GM11168 (cell line): Measurements from ENCODE around the gene RPN2.

ENCODE experiments used
- in situ Hi-C: fragments of 300-500 bp; cut with MboI; formaldehyde crosslinking; loops from one replicate; pipeline ENCODE4 v1.12.0; 2022; ENCODE audit warnings: low sequenced_read_pairs; ENCODE audit not compliant: unreplicated experiment

Gene RPN2

DNA sequence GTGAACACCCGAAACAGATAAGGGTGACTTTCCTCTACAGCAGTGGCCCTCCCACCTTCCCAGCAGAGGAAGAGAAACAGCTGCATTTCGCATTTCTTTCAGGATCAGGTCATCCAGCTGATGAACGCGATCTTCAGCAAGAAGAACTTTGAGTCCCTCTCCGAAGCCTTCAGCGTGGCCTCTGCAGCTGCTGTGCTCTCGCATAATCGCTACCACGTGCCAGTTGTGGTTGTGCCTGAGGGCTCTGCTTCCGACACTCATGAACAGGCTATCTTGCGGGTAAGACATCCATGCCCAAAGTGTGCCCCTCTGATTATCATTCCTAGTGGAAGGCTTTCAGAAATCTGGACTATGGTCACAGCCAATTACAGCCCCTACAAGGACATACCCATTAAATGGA is 28.0 kb downstream of the RPN2 start:
- in situ Hi-C loops: no loop called here

DNA sequence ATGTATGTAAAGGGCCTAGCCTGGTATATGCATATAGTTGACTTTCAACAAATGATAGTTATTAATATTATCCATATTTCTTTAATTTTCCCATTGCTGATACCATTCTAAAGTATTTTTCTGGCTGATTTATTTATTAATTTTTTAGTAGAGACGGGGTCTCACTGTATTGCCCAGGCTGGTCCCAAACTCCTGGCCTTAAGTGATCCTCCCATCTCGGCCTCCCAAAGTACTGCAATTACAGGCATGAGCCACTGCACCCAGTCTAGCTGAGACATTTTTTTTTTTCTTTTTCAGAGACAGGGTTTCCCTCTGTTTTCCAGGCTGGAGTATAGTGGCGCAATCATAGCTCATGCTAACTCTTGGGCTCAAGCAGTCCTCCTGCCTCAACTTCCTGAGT is 30.1 kb downstream of the RPN2 start:
- in situ Hi-C loops: no loop called here

DNA sequence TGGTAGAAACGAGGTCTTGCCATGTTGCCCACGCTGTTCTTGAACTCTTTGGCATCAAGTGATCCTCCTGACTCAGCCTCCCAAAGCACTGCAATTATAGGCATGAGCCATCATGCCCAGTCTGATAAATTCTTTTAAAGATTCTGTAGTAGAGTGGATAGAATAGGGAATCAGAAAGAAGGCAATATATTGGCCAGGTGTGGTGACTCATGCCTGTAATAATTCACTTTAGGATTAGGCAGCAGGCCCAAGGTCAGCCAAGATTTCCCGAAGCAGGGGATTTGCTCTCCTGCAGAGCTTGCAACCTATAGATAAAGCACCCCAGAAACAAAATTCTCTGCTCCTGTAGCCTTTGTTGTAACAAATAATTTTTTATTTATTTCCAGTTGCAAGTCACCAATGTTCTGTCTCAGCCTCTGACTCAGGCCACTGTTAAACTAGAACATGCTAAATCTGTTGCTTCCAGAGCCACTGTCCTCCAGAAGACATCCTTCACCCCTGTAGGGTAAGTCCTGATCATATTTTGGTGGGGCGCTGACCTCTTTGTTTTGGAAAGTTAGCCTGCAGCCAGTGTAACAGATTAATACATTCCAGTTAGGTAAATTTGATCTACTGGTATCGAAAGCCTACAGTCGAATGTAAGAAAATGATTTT is 30.7 kb downstream of the RPN2 start:
- in situ Hi-C loops: no loop called here

DNA sequence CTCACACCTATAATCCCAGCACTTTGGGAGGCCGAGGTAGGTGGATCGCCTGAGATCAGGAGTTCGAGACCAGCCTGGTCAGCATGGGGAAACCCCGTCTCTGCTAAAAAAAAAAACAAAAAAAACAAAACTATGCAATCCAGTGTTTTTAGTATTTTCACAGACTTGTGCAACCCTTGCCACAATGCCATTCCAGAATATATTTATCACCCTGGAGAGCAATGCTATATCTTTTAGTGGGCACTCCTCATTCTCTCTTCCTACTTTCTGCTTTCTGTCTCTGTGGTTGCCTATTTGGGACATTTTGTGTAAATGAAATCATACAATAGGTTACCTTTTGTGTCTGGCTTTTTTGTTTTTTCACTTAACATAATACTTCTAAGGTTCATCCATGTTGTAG is 39.3 kb downstream of the RPN2 start:
- in situ Hi-C loops: no loop called here

DNA sequence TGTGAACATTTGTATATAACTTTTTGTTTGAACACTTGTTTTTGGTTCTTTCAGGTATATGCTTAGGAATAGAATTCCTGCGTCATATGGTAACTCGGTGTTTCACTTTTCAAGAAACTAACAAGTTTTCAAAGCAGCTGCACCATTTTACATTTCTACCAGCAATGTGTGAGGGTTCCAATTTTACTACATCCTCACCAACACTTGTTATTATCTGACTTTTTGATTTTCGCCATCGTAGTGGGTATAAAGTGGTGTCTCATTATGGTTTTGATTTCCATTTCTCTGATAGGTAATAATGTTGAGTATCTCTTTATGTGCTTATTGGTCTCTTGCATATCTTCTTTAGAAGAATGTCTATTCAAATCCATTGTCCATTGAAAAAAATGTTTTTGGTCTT is 39.8 kb downstream of the RPN2 start:
- in situ Hi-C loops: no loop called here

GRCh38 chr20:37219751-37220668 is 40.9 kb downstream of the RPN2 start:
- in situ Hi-C loops: no loop called here

GRCh38 chr20:37220731-37221130 is 41.6 kb downstream of the RPN2 start:
- in situ Hi-C loops: no loop called here

DNA sequence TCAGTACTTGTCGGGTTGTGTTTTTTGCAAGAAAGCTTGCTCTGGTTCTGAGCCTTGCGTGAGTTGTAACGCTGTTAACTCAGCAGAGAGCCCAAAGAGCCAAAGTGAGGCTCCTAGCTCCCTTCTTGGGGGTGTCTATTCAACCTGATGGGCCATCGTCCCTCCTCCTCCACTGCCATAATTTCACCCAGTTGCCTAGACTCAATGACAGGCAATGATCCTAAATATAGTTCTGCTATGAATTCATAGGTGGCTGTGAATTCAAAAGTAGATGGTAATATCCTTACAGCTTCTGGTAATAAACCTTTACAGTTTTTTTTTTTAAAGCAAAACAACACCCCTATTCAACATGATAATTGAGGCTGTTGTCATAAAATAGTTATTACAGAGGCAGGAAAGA is 43.0 kb downstream of the RPN2 start:
- in situ Hi-C loops: no loop called here

- in situ Hi-C loops: no loop called here
Observed at GRCh38 chr20:37223053-37223452, 43.9 kb downstream of the RPN2 start.

- in situ Hi-C loops: no loop called here
Observed at GRCh38 chr20:37225146-37225545, 46.0 kb downstream of the RPN2 start.

DNA sequence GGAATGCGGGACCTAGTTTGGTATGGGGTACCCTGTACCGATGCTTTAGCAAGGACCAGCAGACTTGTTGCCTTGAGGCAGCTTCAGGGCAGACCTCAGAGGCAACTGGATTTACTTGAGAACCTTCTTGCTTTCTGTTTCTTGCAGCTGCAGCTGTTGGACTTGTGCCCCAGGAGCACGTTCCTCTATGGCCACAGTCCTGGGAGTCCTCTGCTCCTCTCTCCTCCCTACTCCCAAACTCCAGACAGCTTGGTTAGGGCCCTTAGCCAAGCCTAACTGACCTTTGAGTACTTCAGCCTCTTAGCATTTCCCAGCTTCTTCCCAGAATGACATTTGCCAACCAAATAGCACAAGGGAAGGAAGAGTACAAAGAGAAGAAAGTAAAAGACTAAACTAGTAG is 47.8 kb downstream of the RPN2 start:
- in situ Hi-C loops: no loop called here

DNA sequence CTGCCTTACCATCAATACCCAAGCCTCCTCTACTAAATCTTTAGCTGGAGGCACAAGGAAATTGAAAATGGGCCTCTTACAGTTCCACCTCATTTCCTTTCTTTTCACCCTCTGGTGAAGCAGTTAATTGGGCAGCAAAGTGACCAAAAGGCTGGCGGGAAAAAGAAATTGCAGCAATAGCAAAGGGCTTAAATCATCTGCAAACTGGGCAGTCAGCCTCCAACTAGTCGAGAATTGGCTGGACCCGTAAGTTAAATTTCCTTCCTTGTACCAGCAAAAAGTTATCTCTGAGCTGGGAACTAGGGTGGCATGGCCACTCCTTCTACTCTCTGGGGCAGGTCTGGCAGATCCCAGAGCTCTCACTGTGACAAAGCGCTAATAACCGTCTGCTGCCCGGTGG is 49.0 kb downstream of the RPN2 start:
- in situ Hi-C loops: no loop called here

GRCh38 chr20:37228656-37229055 is 49.5 kb downstream of the RPN2 start:
- in situ Hi-C loops: no loop called here

DNA sequence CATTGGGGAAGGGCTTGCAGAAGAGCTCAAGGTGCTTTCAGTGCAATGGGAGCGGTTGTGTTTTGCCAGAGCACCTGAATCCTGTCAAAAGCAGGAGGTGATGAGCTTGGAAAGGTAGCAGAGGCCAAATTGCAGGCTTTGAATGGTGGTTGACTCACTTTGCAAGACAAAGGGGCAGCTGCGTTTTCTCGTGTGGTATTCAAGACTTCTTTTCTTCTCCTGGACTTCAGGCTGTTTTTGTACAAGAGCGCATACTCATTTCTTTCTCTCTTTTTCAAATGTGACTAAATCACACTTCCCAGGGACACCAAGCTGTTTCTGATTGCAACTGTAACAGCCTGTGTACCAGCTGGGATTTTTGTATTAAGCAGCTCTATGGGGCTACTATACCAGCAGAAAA is 50.2 kb downstream of the RPN2 start:
- in situ Hi-C loops: no loop called here

DNA sequence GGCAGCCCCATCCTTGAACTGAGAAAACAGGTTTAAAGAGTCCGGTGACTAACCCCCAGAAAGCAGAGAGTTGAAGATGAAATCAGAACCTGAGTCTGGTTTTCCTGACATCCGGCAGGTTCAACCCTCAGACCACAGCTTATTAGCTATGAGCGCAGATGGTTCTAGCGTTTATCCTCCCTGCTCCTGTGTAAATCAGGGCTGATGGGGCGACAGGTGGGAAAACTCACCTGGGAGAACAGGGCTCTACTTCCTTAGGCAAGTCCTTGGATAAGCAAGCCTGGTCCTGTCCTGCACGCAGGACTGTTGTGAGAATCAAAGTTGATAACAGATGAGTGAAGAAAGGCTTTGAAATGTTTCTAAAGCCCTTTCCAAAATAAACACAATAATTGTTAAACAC is 51.1 kb downstream of the RPN2 start:
- in situ Hi-C loops: no loop called here

DNA sequence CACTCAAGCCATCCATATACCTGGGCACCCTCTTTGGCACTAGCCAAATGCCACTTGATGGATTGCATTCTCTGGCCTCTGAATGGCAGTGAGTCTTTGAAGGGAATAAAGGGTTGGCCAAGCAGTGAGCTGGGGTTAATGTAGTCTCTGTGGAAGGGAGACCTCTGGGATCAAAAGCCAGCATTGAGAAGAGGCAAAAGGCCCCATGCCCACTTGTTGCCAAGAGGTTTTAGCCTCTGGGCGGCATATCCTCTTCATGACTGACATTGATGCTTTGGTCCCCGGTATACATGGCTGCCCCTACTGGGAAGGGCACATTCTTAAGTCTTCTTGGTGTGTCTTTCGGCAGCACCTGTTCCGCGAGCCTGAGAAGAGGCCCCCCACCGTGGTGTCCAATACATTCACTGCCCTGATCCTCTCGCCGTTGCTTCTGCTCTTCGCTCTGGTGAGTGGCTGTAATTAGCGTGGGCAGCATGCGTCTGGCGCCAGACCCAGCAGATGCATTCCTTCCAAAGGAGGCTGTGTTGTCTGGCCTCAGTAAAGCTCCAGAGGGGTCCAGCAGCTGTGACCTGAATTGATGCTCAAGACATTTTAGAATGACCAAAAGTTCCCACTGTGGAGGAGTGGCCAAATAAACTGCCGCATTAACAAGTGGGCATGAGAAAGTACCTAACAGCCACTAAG is 53.0 kb downstream of the RPN2 start:
- in situ Hi-C loops: no loop called here

DNA sequence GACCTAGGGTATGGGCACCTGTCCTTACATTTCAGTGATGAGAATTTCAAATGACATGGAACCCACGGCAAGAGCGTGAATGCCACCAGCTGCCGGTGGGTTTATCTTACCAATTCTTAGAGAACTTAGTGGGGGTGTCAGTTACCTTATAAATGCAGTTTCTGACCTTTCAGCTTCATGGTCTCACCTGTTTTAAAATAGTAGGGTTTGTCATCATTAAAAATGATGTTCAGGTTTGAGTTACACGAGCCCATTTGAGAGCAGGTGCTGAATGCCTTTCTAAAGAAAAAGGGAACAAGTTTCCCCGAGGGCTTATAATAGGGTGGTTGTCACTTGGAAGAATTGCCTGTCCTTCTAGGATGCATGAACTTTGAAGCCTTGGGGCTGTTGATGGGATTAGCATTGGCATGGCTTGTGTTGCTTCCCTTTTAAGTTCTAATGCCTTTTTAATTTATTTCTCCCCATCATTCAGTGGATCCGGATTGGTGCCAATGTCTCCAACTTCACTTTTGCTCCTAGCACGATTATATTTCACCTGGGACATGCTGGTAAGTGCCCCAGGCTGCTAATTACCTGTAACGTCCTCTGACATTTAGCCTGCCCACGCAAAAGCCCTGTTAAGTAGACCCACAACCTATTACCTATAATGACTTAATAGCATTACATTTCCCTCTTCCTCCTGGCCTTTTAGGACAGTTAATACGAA is 54.6 kb downstream of the RPN2 start:
- in situ Hi-C loops: no loop called here

DNA sequence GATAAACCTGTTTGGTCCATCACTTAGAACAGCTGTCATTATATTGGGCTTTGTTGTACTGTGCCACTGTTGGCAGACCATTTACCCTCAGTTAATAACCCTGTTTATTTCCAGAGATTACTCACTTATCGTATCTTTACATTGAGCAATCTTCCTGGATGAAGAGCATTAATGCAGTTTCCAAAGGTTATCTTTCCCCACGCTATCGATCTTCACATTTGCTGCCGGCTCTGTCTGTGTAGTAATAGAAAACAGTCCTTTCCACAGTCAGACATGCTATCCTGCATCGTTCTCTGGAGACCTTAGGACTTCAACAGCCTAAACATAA is 55.1 kb downstream of the RPN2 start:
- in situ Hi-C loops: no loop called here

DNA sequence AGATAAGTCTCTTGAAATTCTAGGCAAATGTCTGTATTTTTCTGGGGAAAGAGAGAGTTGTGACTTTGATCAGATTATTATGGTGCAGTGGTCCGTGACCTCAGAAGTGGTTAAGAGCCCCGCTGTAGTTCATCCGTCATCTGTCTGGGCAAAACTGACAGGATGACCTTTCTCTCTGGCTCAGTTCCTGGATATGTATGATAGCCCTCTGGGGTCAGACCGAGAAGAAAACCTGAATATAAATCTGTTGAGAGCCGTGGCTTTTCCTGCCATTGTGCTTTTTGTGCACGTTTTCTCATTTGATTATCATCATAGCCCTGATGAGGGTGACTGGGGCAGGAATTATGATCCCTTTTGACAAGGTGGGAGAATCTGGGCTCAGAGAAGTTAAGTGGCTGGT is 55.9 kb downstream of the RPN2 start:
- in situ Hi-C loops: no loop called here

- in situ Hi-C loops: no loop called here
Observed at GRCh38 chr20:37236462-37236861, 57.3 kb downstream of the RPN2 start.

DNA sequence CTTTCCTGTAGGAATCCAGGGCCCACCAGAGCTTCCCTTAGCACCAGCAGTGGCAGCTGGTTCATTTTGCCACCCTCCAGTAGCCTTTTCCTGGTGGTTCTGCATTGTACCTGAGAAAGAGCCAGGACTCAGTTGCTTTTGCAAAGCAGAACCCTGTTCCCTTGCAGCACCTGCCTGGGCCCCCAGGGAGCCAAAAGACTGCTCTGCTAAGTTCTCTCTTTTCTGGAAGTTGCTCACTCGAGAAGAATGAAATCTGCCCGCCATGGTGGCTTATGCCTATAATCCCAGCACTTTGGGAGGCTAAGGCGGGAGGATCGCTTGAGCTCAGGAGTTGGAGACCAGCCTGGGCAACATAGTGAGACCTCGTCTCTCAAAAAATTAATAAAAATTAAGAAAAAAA is 58.5 kb downstream of the RPN2 start:
- in situ Hi-C loops: no loop called here
